HL-60/S4 treated with phorbol 12-myristate 13-acetate at 8.2 ng/mL for 4 days and 3 days (cell line): ENCODE results near the gene CWC15.
"Not testable (repeated sequence)": the region's sequence is repeated elsewhere in the genome, so short reads cannot be mapped to it uniquely, and the experiment has no call there.

ENCODE experiments used
- in situ Hi-C: fragments of 300-500 bp; cut with MboI; formaldehyde crosslinking; loops from 2 replicates; pipeline ENCODE4 v1.15.0; 2022; ENCODE audit warnings: low sequenced_read_pairs

The CWC15 gene

GRCh38 chr11:94922321-94923003, 50.9 kb downstream of the CWC15 start:
- in situ Hi-C loops: no loop called here

GRCh38 chr11:94920311-94920710, 53.0 kb downstream of the CWC15 start:
- in situ Hi-C loops: no loop called here

GRCh38 chr11:94913718-94914394, 59.5 kb downstream of the CWC15 start:
- in situ Hi-C loops: not testable (repeated sequence)

- in situ Hi-C loops: no loop called here
Measured at GRCh38 chr11:94912806-94913205, 60.5 kb downstream of the CWC15 start.
